Stimulated activated CD8-positive, alpha-beta memory T cell treated with anti-CD3 and anti-CD28 coated beads, Interleukin-4, amount 100 ng/mL, for 24 hours (primary cell): ENCODE data around the gene USP30.
"Not testable (repeated sequence)": the region's sequence is repeated elsewhere in the genome, so short reads cannot be mapped to it uniquely, and the experiment has no call there.

Source experiments
- DNase-seq: peaks from one replicate; pipeline ENCODE4 v3.0.0-alpha.2; 2020; ENCODE audit warnings: low read depth

Gene USP30

DNA sequence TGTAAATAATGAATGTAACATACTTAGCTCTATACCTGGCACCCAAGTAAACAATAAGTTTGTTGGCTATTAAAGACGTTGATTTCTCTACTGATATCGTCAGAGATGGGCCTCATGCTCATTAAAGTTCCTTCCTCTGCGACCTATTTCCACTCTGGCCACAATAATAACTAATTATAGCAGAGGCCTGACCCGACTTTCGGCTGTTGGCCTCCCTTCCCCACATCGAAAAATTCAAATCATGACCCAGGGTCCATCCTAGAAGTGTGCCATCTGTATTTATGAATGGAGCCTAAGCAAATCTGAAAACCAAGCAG lies 321 bp upstream of the USP30 start:
- DNase-seq, result no peak

DNA sequence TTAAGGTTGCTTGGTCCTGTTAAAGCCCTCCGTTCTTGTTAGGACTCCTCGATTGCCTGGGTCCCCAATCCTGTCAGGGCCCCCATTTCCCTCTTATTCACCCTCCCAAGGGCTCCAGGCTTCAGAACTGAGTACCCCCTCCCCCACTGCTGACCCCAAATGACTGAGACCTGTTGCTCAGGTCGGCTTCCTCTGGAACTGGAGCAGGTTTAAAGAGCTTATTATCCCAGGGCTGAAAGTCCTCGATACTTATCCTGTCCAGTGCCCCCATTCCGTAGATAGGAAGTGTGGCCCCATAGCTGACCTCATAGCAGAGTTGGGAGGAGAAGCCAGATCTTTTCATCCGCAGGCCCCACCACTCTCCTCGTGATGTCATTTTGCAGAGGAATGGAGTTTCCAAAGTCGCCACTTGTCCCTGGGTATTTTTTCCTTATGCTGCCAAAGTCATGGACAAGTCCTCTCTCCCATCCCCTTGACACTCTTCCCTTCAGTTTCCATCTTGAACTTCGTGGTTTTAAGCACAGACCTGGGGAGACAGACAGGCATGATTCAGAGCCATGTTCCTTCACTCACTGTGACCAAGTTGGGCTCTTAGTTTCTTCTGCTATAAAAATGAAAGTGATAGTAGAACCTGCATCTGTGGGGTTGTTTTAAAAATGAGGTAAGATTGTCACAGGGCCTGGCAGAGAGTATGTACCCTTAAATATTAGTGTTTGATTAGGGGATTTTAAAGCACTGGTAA lies 1.2 kb downstream of the USP30 start:
- no peak for DNase-seq

GRCh38 chr12:109054124-109054513 lies 1.7 kb downstream of the USP30 start:
- not testable (repeated sequence) for DNase-seq

DNA sequence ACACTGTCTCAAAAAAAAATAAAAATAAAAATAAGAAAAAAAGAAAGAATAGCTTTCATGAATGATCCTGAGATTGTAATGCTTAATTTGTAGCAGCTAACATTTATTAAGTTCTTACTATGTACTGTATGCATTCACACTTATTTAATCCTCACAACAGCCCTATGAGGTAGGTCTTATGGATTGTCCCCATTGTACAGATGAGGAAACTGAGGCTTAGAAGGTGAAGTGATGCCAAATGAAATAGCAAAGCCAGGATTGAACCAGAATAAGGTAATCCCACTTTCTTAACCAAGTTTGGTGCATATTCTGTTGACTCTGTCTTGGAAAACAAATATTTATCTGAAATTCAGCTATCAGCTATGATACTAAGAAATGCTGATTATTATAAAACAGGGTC lies 2.1 kb downstream of the USP30 start:
- no peak for DNase-seq

DNA sequence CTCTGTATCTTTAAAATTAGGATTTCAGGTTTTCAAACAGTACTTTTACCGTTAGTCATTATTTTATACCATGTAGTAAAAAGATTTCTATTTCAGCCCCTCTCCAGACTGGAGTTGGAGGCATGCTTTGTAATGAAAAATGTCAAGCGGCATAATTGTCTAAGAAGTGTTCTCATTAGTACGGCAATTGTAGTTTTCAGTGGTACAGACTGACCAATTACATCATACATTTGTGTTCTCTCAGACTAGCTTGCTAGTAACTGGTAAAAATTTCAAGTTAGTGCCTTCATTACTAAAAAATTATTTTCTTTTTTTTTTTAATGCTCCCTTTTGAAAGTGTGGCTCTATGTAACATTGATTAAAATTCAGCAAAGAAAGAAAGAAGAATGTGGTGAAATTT lies 4.5 kb downstream of the USP30 start:
- no peak for DNase-seq

- no peak for DNase-seq
These were observed 5.0 kb downstream of the USP30 start for GRCh38 chr12:109057376-109057775.

DNA sequence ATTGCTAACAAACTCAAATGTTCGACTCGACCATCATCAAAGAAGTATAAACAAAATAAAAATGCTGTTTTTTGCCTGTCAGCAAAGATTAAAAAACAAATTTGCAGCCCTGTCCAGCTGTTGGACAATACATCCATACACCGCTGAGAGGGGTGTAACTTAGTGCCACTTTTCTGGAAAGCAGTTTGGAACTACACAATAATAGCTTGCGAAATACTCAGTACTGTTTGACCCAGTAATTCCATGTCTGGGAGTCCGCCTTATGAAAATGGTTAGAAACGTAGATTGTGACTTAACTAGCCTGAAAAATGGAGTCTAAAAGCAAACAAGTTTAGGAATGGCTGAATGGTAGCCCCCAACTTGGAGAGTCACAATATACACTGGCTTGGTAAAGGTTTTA lies 6.4 kb downstream of the USP30 start:
- DNase-seq, result no peak

DNA sequence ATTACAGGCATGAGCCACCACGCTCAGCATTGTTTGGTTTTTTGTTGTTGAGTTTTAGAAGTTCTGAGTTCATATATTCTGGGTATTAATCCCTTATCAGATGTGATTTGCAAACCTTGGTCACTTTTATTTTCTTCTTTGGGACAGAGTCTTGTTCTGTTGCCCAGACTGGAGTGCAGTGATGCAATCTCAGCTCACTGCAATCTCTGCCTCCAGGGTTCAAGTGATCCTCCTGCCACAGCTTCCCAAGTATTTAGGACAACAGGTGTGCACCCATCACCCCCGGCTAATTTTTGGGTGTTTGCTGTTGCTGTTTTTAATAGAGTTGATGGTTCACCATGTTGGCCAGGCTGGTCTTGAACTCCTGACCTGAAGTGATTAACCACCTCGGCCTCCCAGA lies 11.8 kb downstream of the USP30 start:
- DNase-seq, result no peak

DNA sequence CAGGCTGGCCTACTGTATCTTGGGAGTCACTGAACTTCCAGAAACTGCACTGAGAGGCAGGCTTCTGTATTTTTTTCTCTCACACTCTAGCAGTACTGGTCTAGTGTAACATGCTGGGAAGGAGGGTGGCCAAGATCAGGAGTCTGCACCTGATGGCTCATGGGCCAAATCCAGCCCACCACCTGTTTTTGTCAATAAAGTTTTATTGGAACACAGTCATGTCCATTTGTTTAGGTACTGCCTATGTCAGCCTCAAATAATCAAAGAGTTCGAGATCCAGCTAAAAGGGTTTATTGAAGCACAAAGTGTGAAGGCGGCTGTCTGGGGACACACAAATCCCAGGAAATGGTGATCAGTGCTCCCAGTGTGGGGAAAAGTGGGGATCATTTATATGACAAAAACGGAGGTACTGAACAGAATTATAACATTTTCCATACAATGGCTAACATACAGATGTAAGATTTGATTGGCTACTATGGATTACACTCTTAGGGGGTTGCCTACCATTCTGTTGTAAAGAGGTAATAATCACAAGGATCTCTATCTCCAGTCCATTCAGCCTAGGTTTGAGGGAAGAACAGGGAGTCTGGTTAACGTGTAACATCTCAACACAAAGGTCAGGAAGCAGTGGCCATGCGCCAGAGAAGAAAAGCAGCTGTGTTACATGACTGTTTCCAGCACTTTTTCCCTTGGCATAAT lies 12.9 kb downstream of the USP30 start:
- no peak for DNase-seq

- no peak for DNase-seq
These were observed 13.4 kb downstream of the USP30 start for GRCh38 chr12:109065853-109066193.

DNA sequence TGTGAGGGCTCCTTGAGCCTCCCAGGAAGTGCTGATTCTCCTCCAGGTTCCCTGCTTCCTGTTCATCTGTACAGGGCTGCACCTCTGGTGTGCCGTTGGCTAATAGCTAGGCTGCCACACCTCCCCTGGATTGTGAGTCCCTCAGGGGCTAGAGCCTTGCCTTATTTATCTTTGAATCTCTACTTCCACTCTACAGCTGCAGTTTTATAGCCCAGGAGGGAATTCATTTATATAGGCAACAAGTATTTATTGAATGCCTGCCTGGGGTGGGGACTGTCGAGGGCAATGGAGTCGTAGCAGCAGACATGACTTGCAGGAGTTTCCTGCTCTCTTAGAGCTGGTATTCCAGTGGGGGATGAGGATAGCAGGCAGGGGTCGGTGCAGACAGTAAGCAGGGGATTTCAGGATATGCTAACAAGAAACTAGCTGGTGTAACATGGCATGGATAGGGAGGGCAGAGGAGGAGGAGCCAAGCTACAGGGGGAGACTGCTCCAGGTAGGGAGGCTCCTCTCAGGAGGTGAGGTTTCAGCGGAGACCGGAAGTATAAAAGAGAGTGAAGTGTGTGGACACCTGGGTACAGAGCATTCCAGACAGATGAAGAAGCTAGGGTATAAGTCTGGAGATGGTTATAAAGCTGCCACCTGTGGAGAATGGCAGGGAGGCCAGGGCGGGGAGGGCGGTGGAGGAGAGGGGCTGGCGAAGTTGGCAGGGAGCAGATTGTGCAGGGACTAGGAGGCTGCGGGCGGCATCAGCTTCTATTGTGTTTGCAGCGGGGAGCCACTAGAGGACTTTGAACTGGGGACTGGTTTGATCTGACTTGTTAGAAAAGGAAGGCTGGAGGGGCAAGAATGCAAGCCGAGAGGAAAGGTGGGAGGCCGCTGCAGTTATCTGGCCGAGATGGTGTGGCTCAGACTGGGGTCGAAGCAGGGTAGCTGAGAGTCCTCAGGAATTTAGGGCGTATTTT lies 17.2 kb downstream of the USP30 start:
- DNase-seq, result no peak

- DNase-seq, result no peak
These were observed 22.5 kb downstream of the USP30 start for GRCh38 chr12:109074866-109075265.

- DNase-seq, result no peak
These were observed 30.4 kb downstream of the USP30 start for GRCh38 chr12:109082751-109083150.

DNA sequence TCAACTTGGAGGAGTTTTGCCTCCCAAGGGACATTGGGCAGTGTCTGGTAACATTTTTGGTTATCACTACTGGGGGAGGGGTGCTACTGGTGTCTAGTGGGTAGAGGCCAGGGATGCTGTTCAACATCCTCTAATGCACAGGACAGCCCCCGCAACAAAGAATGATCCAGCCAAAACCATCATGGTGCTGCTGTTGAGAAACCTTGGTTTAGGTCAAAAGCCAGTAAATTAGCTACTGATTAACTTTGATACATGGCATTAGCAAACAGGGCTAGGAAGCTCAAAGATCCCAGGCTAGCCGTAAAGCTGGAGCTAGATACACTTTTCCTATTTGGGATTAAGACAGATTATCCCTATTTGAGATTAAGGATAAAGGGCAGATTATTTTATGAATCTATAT lies 32.0 kb downstream of the USP30 start:
- no peak for DNase-seq

- DNase-seq, result no peak
These were observed 33.2 kb downstream of the USP30 start for GRCh38 chr12:109085590-109085989.

GRCh38 chr12:109087250-109087649 lies 34.9 kb downstream of the USP30 start:
- DNase-seq, result no peak

GRCh38 chr12:109088818-109089217 lies 36.4 kb downstream of the USP30 start:
- no peak for DNase-seq

DNA sequence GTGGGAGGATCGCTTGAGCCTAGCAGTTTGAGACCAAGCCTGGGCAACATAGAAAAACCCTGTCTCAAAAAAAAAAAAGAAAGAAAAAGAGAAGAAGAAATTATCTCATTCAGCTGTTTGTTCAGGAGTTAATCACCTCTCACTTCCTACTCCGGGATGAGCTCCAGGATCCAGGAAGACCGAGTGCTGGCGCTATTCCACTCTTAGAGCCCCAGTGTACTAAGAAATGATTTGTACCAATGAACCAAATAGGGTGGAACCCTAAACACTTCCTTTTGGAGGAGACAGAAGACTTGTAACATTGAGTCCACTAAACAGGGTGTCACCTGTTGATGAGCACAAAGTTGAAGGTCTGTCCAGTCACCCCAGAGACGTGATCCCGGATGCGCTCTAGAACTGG lies 37.3 kb downstream of the USP30 start:
- DNase-seq, result no peak

- no peak for DNase-seq
These were observed 40.2 kb downstream of the USP30 start for GRCh38 chr12:109092497-109093021.

- peak; percentile 91 for DNase-seq
These were observed 40.9 kb downstream of the USP30 start, which contains the start of gene ALKBH2 for GRCh38 chr12:109093022-109093918. ALKBH2 (minus strand) TSS chr12:109093472; CDS start chr12:109092786, 686 bp downstream.

- no peak for DNase-seq
These were observed 44.7 kb downstream of the USP30 start for GRCh38 chr12:109097140-109097434.
